H1 (cell line): ENCODE data around the gene SEC31A. TPM values are rescaled to one million over a fixed set of nuclear protein-coding genes. Genes with fewer than 3 reads are reported as not detected.

Experiments
- CTCF ChIA-PET: fragments of 300-600 bp; sonication (Branson Sonifier 250); formaldehyde crosslinking; loops from one replicate; lab custom pipeline; 2021; ENCODE audit not compliant: partially characterized antibody; lab: Charles Lee
- POLR2A ChIA-PET: fragments of 300-600 bp; sonication (Branson Sonifier 250); formaldehyde crosslinking; loops from one replicate; lab custom pipeline; 2021; ENCODE audit warnings: inconsistent platforms; ENCODE audit not compliant: partially characterized antibody; lab: Charles Lee
- DNase-seq, 2 experiments: peaks; one replicate each; pipeline versions ENCODE4 v3.0.0 to v3.0.0-alpha.2; 2010 to 2022; ENCODE audit warnings: low spot score in 2 of 2, low read depth in 1 of 2, mixed read lengths in 1 of 2
- FAIRE-seq: peaks from 2 replicates; lab custom pipeline; 2011; peaks lifted over from hg19 to GRCh38; lab: Jason Lieb, UNC
- H2AFZ ChIP-seq: 2 replicates; pipeline ENCODE4 v1.8.1; 2012; ENCODE audit warnings: low read length, inconsistent platforms
- H2AK5ac ChIP-seq: 2 replicates; pipeline ENCODE4 v1.6.1; 2013; ENCODE audit warnings: low read depth, low read length
- H2BK120ac ChIP-seq: replicated peaks from 2 replicates; pipeline ENCODE3; 2013; ENCODE audit warnings: low read depth, low read length, inconsistent platforms
- H2BK12ac ChIP-seq: 2 replicates; pipeline ENCODE4 v1.6.1; 2013; ENCODE audit warnings: low read depth, low read length
- H2BK15ac ChIP-seq: 2 replicates; pipeline ENCODE4 v1.6.1; 2013; ENCODE audit warnings: low read length
- H2BK20ac ChIP-seq: 2 replicates; pipeline ENCODE4 v1.6.1; 2013; ENCODE audit warnings: low read length
- H2BK5ac ChIP-seq: 2 replicates; pipeline ENCODE4 v1.6.1; 2013; ENCODE audit warnings: low read depth, low read length
- H3K14ac ChIP-seq: 2 replicates; pipeline ENCODE4 v1.6.1; 2013; ENCODE audit warnings: inconsistent platforms; ENCODE audit not compliant: insufficient read length
- H3K18ac ChIP-seq: 2 replicates; pipeline ENCODE4 v1.6.1; 2013; ENCODE audit warnings: low read length; ENCODE audit errors: extremely low read depth
- H3K23ac ChIP-seq: 2 replicates; pipeline ENCODE4 v1.6.1; 2013; ENCODE audit warnings: inconsistent platforms; ENCODE audit not compliant: insufficient read length
- H3K23me2 ChIP-seq: 2 replicates; pipeline ENCODE4 v1.6.1; 2013; ENCODE audit warnings: low read depth, low read length
- H3K27ac ChIP-seq: 2 replicates; pipeline ENCODE4 v1.6.1; 2011; ENCODE audit warnings: low read depth, low read length, inconsistent platforms
- H3K27me3 ChIP-seq, 4 experiments: replicated peaks in 1 of 4; 1 replicate in 1 of 4; 2 replicates in 3 of 4; pipeline versions ENCODE4 v1.6.1 to v1.8.1; 2011 to 2013; ENCODE audit warnings: low read length in 3 of 4, mild to moderate bottlenecking in 3 of 4, inconsistent platforms in 2 of 4, mixed read lengths in 2 of 4, moderate library complexity in 1 of 4; ENCODE audit not compliant: control insufficient read depth in 3 of 4, insufficient read depth in 3 of 4; ENCODE audit errors: extremely low read depth in 1 of 4
- H3K36me3 ChIP-seq, 4 experiments: 2 replicates each; pipeline versions ENCODE4 v1.6.1 to v1.8.1; 2011 to 2013; ENCODE audit warnings: mild to moderate bottlenecking in 4 of 4, low read length in 3 of 4, moderate library complexity in 2 of 4, control low read depth in 1 of 4, inconsistent platforms in 1 of 4; ENCODE audit not compliant: insufficient read depth in 4 of 4, control insufficient read depth in 2 of 4
- H3K4ac ChIP-seq: replicated peaks from 2 replicates; pipeline ENCODE3; 2013; ENCODE audit warnings: low read length, low read depth, mixed read lengths, inconsistent platforms; ENCODE audit not compliant: insufficient read length
- H3K4me1 ChIP-seq, 4 experiments: replicated peaks in 1 of 4; 1 replicate in 1 of 4; 2 replicates in 3 of 4; pipeline versions ENCODE4 v1.6.1 to v1.8.1; 2011 to 2013; ENCODE audit warnings: low read length in 3 of 4, inconsistent platforms in 2 of 4, mixed read lengths in 1 of 4; ENCODE audit not compliant: insufficient read depth in 4 of 4, control insufficient read depth in 3 of 4
- H3K4me2 ChIP-seq, 2 experiments: 2 replicates each; pipeline versions ENCODE4 v1.6.1 to v1.8.1; 2011 to 2013; ENCODE audit warnings: low read depth in 2 of 2, low read length in 2 of 2, control low read depth in 1 of 2, inconsistent platforms in 1 of 2, mild to moderate bottlenecking in 1 of 2; ENCODE audit not compliant: insufficient read depth in 1 of 2
- H3K4me3 ChIP-seq, 4 experiments: fragments of 200-600, 300-600 bp in 1 of 4; sonication (generic), shearing (Covaris generic), sonication (Bioruptor Twin) in 1 of 4; 2 replicates each; pipeline versions ENCODE4 v1.5.1 to v1.8.1; 2011 to 2016; ENCODE audit warnings: low read length in 4 of 4, low read depth in 3 of 4, control low read depth in 2 of 4, inconsistent platforms in 2 of 4, mild to moderate bottlenecking in 2 of 4, mixed read lengths in 1 of 4, moderate library complexity in 1 of 4; ENCODE audit not compliant: insufficient read depth in 2 of 4; ENCODE audit errors: extremely low read depth in 1 of 4
- H3K56ac ChIP-seq: replicated peaks from 2 replicates; pipeline ENCODE3; 2013; ENCODE audit warnings: low read depth, mild to moderate bottlenecking, mixed read lengths, low read length, inconsistent platforms; ENCODE audit not compliant: insufficient read length
- H3K79me1 ChIP-seq: 2 replicates; pipeline ENCODE4 v1.6.1; 2013; ENCODE audit warnings: low read depth, low read length, control low read depth
- H3K79me2 ChIP-seq, 2 experiments: 2 replicates each; pipeline versions ENCODE4 v1.6.1 to v1.8.1; 2012 to 2013; ENCODE audit warnings: low read length in 2 of 2, mild to moderate bottlenecking in 2 of 2, inconsistent platforms in 1 of 2; ENCODE audit not compliant: insufficient read depth in 2 of 2, control insufficient read depth in 1 of 2
- H3K9ac ChIP-seq, 4 experiments: replicated peaks in 1 of 4; 1 replicate in 1 of 4; 2 replicates in 3 of 4; pipeline versions ENCODE4 v1.6.1 to v1.8.1; 2011 to 2013; ENCODE audit warnings: low read depth in 3 of 4, low read length in 3 of 4, control low read depth in 2 of 4, mild to moderate bottlenecking in 2 of 4, moderate library complexity in 2 of 4, inconsistent platforms in 1 of 4; ENCODE audit errors: extremely low read depth in 1 of 4
- H3K9me3 ChIP-seq, 2 experiments: 2 replicates each; pipeline versions ENCODE4 v1.6.1 to v1.8.1; 2012 to 2013; ENCODE audit warnings: mild to moderate bottlenecking in 2 of 2, moderate library complexity in 2 of 2, control low read depth in 1 of 2, inconsistent platforms in 1 of 2, low read depth in 1 of 2, low read length in 1 of 2, mixed read lengths in 1 of 2; ENCODE audit not compliant: insufficient read depth in 2 of 2
- H4K20me1 ChIP-seq, 2 experiments: replicated peaks in 1 of 2; 2 replicates each; pipeline versions ENCODE3 to v1.8.1; 2011 to 2013; ENCODE audit warnings: inconsistent platforms in 2 of 2, low read length in 2 of 2, mild to moderate bottlenecking in 1 of 2; ENCODE audit not compliant: insufficient read depth in 2 of 2, control insufficient read depth in 1 of 2
- H4K5ac ChIP-seq: 2 replicates; pipeline ENCODE4 v1.6.1; 2013; ENCODE audit warnings: low read length, low read depth, mixed read lengths, inconsistent platforms; ENCODE audit not compliant: insufficient read length
- H4K8ac ChIP-seq: 2 replicates; pipeline ENCODE4 v1.8.0; 2013; ENCODE audit warnings: mild to moderate bottlenecking, moderate library complexity, low read length, inconsistent platforms; ENCODE audit not compliant: insufficient read depth; ENCODE audit errors: extremely low read depth
- H4K91ac ChIP-seq: replicated peaks from 2 replicates; pipeline ENCODE3; 2013; ENCODE audit warnings: low read length, mixed read lengths, inconsistent platforms; ENCODE audit not compliant: insufficient read length
- CTBP2 ChIP-seq: IDR thresholded peaks from 2 replicates; pipeline ENCODE4 v1.7.0; 2011; ENCODE audit warnings: borderline replicate concordance, mild to moderate bottlenecking, moderate library complexity, mixed read lengths, low read length; ENCODE audit not compliant: insufficient read depth, insufficient read length
- FOSL1 ChIP-seq: IDR thresholded peaks from 2 replicates; pipeline ENCODE4 v1.6.1; 2011; ENCODE audit warnings: mild to moderate bottlenecking, low read depth, low read length, moderate library complexity; ENCODE audit not compliant: insufficient read depth
- JUN ChIP-seq: IDR thresholded peaks from 2 replicates; pipeline ENCODE4 v1.6.1; 2011; ENCODE audit warnings: low read depth, mild to moderate bottlenecking, improper control_type of control experiment, low read length
- JUND ChIP-seq: IDR thresholded peaks from 2 replicates; pipeline ENCODE4 v1.6.1; 2011; ENCODE audit warnings: mild to moderate bottlenecking, improper control_type of control experiment, low read length
- KDM4A ChIP-seq: IDR thresholded peaks from one replicate; pipeline ENCODE4 v1.7.1; 2012; ENCODE audit warnings: low read depth, mild to moderate bottlenecking, moderate library complexity, low read length, inconsistent platforms; ENCODE audit not compliant: severe bottlenecking
- MAFK ChIP-seq: IDR thresholded peaks from 2 replicates; pipeline ENCODE4 v1.6.1; 2012; ENCODE audit warnings: low read depth, mild to moderate bottlenecking, improper control_type of control experiment, low read length
- POLR2AphosphoS5 ChIP-seq: IDR thresholded peaks from 2 replicates; pipeline ENCODE4 v1.6.1; 2011; ENCODE audit warnings: low read depth, low read length
- RAD21 ChIP-seq, 2 experiments: IDR thresholded peaks in 1 of 2; conservative IDR thresholded peaks in 1 of 2; 2 replicates each; pipeline ENCODE4 v1.6.1; 2011; ENCODE audit warnings: low read depth in 2 of 2, low read length in 2 of 2, improper control_type of control experiment in 1 of 2, inconsistent platforms in 1 of 2, mild to moderate bottlenecking in 1 of 2, moderate library complexity in 1 of 2
- RFX5 ChIP-seq: IDR thresholded peaks from 2 replicates; pipeline ENCODE4 v1.6.1; 2011; ENCODE audit warnings: low read depth, low read length, improper control_type of control experiment, borderline replicate concordance
- SIRT6 ChIP-seq: IDR thresholded peaks from one replicate; pipeline ENCODE4 v1.7.1; 2012; ENCODE audit warnings: low read length, inconsistent platforms
- SP2 ChIP-seq: IDR thresholded peaks from 2 replicates; pipeline ENCODE4 v1.6.1; 2012; ENCODE audit warnings: mild to moderate bottlenecking, low read length, inconsistent platforms
- SP4 ChIP-seq: IDR thresholded peaks from 2 replicates; pipeline ENCODE4 v1.6.1; 2012; ENCODE audit warnings: low read length, inconsistent platforms
- TAF1 ChIP-seq: IDR thresholded peaks from 2 replicates; pipeline ENCODE4 v1.6.1; 2011; ENCODE audit warnings: mild to moderate bottlenecking, low read depth, low read length
- TEAD4 ChIP-seq: IDR thresholded peaks from 2 replicates; pipeline ENCODE4 v1.6.1; 2012; ENCODE audit warnings: low read depth, low read length, inconsistent platforms, mixed read lengths
- WGBS, 2 experiments: shearing (Covaris generic) in 1 of 2; methylation state at CpG; one replicate each; pipeline versions ENCODE4 v1.1.6 to v1.1.7; 2013 to 2015; ENCODE audit warnings: low lambda C conversion rate in 2 of 2, mixed read lengths in 2 of 2, inconsistent platforms in 1 of 2, low coverage in 1 of 2, missing lambda C conversion rate in 1 of 2; ENCODE audit not compliant: insufficient replicate concordance in 2 of 2, insufficient coverage in 1 of 2, insufficient read length in 1 of 2; ENCODE audit errors: extremely low coverage in 1 of 2, missing lambda C conversion rate in 1 of 2; 5-methylcytosine and 5-hydroxymethylcytosine counted together
- polyA plus RNA-seq, 7 experiments: library from polyadenylated mRNA; depleted of rRNA in 3 of 7; stranded (reverse) in 5 of 7; unstranded in 2 of 7; fragments of >200 nt in 5 of 7; fragments of 200-250 nt in 2 of 7; gene quantifications; 1 replicate in 5 of 7; 2 replicates in 1 of 7; 4 replicates in 1 of 7; pipeline versions ENCODE4 v1.2.1 to v1.2.3, GENCODE V29; 2011 to 2013; ENCODE audit warnings: missing spikeins in 2 of 7, mixed read lengths in 2 of 7
- total RNA-seq: library from RNA; stranded (reverse); fragmentation: NEBNext Ultra II Directional; extraction: Animal tissue kit (Norgen Biotek cat#: 25700); gene quantifications from 2 replicates; pipeline ENCODE4 v1.2.1, GENCODE V29; 2021

SEC31A gene
- total and polyA plus RNA-seq, 2 of the 8 experiments (the other 6 are each of a cell fraction or from before 2014, with no cell fraction given): 112 to 125 TPM

DNA sequence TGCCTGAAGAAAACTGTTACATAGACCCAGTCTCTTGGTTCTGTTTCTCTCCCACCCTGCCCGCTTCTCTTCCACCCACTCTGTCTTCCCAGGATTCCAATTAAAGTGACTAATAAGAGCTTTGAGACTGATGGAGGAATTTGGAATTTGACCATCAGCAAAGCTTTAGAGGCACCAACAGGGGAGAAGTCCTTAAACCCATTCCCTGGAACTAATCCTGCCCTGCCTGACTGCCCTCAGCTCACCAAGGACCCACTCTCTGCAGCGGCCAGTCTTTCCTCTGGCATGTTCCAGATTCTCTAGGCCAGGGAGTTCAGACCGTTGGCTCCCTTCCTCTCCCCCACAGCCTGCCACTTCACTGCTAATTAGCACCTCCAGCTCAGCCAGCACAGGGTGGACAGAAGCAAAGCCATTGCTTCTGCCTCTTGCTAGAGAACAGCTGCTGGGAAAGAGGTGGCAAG is 116.2 kb downstream of the SEC31A start:
- H2BK5ac ChIP-seq: no peak overlapping the region
- H3K9ac ChIP-seq: no peak overlapping the region
- H3K4ac ChIP-seq: no peak overlapping the region
- H4K20me1 ChIP-seq: peaks cover 0 to 2% of the 10 kb centered on the region in 2 experiments
- H3K4me2 ChIP-seq: no peak overlapping the region
- H3K18ac ChIP-seq: no peak overlapping the region
- no peaks in the 10 kb centered on the region for H3K79me1 ChIP-seq
- POLR2A ChIA-PET: interaction anchor here (1.1 to 1.3 kb wide), 2 partner anchors 10 to 31 kb away, joined by 3 to 4 read pairs; no protein-coding TSS in a partner anchor
- H3K4me1 ChIP-seq: no peaks in the 10 kb centered on the region
- WGBS, 2 experiments: 87% methylated on average over 3 of the region's 3 CpGs; no CpG with 5 or more reads in 1 of the 2 experiments
- H3K36me3 ChIP-seq: no peaks in the 10 kb centered on the region
- H3K9me3 ChIP-seq: no peaks in the 10 kb centered on the region
- no peak overlapping the region for H4K5ac ChIP-seq
- CTCF ChIA-PET: interaction anchor here (0.6 to 5.0 kb wide), 4 partner anchors 10 to 1673 kb away, joined by 3 to 21 read pairs (median 6); no protein-coding TSS in a partner anchor
- H2BK20ac ChIP-seq: no peak overlapping the region
- peaks cover 0 to 10% (median 4%) of the 10 kb centered on the region in 4 experiments; a peak in 5 of 7 replicates for H3K27me3 ChIP-seq
- DNase-seq: no peak
- H2AK5ac ChIP-seq: no peak overlapping the region
- no peak overlapping the region for H2BK15ac ChIP-seq
- no peak overlapping the region for H2AFZ ChIP-seq
- no peak overlapping the region; the same call in 1 of the 2 replicates for H4K8ac ChIP-seq
- no peak overlapping the region for H3K4me3 ChIP-seq
- H3K14ac ChIP-seq: no peak overlapping the region
- no peak overlapping the region for H3K23ac ChIP-seq
- H3K23me2 ChIP-seq: no peaks in the 10 kb centered on the region
- no peak overlapping the region for H2BK12ac ChIP-seq
- no peak overlapping the region for H4K91ac ChIP-seq
- no peak for FAIRE-seq
- H3K79me2 ChIP-seq: no peaks in the 10 kb centered on the region
- H3K27ac ChIP-seq: no peak overlapping the region
- no peak overlapping the region for H2BK120ac ChIP-seq
- H3K56ac ChIP-seq: no peak overlapping the region
- TF ChIP-seq SP4 (no peak), CTBP2 (no peak), RAD21 (IDR thresholded peaks at IDR 0.05 in 1 of 2, conservative IDR thresholded peaks at IDR 0.05 in 1 of 2; ENCODE audit: low read depth in 2 of 2, low read length in 2 of 2) (no peak), JUN (no peak), POLR2AphosphoS5 (no peak), SP2 (no peak), SIRT6 (no peak), JUND (no peak), MAFK (no peak), TAF1 (no peak), KDM4A (no peak), FOSL1 (no peak), TEAD4 (no peak), RFX5 (no peak)
